HG02798 (cell line): ENCODE data around the gene E2F4.

Experiments
- ATAC-seq: cut with Tn5 transposase; IDR thresholded peaks from one replicate; pipeline ENCODE4 v1.9.1; 2021; ENCODE audit warnings: mild to moderate bottlenecking; ENCODE audit not compliant: unreplicated experiment, poor library complexity

Gene E2F4

GRCh38 chr16:67170949-67171649, 20.9 kb upstream of the E2F4 start:
- ATAC-seq = no peak

GRCh38 chr16:67173323-67173722, 18.6 kb upstream of the E2F4 start:
- no peak for ATAC-seq

GRCh38 chr16:67173808-67174705, 17.9 kb upstream of the E2F4 start:
- ATAC-seq = peak; percentile 43

DNA sequence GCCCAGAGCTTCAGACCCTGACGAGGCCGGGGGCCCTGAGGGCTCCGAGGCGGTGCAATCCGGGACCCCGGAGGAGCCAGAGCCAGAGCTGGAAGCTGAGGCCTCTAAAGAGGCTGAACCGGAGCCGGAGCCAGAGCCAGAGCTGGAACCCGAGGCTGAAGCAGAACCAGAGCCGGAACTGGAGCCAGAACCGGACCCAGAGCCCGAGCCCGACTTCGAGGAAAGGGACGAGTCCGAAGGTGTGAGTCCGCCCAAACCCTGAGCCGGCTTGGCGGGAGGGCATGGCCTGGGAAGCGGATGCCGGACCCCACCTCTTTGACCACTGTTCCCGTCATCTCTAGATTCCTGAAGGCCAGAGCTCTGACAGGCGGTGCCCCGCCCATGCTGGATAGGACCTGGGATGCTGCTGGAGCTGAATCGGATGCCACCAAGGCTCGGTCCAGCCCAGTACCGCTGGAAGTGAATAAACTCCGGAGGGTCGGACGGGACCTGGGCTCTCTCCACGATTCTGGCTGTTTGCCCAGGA, 17.2 kb upstream of the E2F4 start:
- ATAC-seq = no peak

DNA sequence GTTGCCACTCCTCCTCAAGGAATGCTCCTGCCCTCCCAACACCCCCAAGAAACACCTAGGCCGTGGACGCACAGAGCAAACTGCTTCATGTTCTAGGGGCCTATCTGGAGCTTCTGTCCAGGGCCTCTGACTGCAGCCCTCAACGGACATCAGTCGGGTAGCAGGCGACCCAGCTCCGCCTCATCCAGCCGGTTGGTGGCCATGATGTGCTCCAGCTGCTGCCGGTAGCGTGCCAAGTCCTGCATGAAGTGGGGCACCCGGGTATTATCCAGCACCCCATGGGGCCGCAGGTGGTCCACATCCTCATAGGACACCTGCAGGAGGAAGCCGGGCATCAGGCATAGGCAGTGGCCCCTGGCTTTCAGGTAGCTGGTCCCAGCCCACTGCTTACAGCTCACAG, 15.3 kb upstream of the E2F4 start:
- ATAC-seq = no peak

- no peak for ATAC-seq
These were observed 13.9 kb upstream of the E2F4 start for GRCh38 chr16:67177743-67178699.

DNA sequence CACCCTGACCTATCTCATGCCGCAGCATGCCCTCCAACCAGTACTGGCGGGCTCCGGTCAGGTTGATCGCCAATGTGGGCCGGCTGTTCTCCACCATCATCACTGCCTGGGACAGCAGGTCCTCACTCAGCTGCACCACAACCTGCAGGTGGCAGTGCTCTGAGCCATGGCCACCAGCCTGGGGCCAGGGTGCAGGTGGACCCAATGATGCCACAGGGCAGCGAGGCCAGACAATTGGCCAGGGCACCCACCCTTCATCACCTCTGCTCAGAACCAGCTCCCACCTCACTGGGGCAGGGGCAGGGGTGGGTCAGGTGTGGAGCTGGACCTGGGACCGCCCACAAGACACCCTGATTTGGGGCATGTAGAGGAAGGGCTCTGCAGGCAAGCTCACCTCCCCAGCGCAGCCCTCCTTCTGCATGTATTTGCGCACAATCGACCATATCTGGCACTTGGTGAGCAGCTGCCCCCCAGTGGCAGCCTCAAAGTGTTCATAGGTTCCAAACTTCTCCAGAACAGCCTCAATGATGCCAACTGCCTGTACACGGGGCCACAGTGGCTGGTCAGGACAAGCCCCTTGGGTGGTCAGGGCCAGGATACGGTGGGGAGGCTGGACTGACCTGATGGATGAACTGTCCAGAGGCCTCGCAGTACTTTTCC, 12.4 kb upstream of the E2F4 start:
- ATAC-seq = no peak

DNA sequence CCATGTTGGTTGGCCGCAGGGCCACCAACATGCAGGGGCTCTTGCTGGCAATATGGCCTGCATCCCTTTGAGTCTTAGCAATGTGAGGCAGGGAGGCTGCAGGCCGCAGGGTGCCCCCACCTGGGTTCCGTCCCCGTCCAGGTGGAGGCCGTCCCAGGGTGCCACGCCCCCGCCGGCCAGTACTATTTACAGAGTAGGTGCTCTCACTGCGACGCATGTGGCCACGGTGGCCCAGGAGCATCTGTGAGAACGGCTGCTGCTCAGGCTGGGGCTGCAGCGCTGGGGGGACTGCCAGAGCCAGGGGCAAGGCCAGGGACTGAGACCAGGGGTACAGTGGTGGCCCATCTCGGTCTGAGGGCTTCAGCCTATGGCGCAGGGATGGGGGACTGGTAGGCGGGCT, 11.8 kb upstream of the E2F4 start:
- no peak for ATAC-seq

- ATAC-seq = no peak
These were observed 10.6 kb upstream of the E2F4 start for GRCh38 chr16:67181346-67181745.

GRCh38 chr16:67182288-67182687, 9.7 kb upstream of the E2F4 start:
- no peak for ATAC-seq

GRCh38 chr16:67183284-67183626, 8.7 kb upstream of the E2F4 start:
- no peak for ATAC-seq

GRCh38 chr16:67183627-67184452, 8.1 kb upstream of the E2F4 start, which contains the start of gene MATCAP1:
Gene MATCAP1 (minus strand): TSS chr16:67183963. CDS start chr16:67180610, 3,353 bp downstream.
- peak; percentile 93 for ATAC-seq

DNA sequence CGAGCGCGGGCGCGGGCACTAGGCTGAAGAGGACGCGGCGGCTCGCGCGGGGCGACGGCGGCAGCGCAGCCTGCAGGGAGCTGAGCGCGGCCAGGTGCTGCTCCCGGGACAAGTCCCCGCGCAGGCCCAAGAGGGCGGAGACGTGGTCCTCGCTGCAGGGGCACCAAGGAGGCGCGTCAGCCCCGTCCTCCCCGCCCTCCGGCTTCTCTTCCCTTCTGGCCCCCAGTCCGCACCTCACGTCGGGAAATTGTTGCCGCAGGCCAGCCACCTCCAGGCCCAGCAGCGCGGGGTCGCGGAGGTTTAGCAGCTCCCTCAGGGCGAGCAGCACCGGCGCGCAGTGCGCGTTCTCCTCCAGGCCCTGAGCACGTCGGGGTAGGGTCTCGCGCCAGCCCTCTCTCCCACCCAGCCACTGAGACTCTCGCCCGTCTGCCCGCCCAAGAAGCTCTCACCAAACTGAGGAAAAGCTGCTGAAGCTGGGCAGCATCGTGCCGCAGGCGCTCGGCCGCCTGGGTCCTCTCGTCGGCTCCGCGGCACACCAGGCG, 7.4 kb upstream of the E2F4 start:
- peak; percentile 4 for ATAC-seq

GRCh38 chr16:67184995-67185650, 6.8 kb upstream of the E2F4 start:
- no peak for ATAC-seq

- ATAC-seq = no peak
These were observed 6.3 kb upstream of the E2F4 start for GRCh38 chr16:67185651-67186134.

DNA sequence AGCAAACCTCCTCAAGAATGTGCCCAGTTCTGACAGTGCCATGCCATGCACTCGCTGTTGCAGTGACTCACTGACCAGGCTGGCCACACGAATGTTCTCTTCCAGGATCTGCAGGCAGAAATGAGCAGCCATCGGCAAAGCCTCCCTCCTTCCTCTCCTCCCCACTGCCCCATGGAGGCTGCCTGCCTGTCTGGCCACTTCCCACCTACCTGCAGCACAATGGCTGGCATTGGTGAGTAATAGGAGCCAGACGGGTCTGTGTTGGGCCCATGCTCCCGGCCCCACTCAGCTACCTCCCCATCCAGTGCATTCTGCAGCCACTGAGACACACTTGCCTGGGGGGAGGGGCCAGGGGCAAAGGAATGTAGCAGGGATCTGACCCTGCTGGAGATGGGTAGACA, 5.4 kb upstream of the E2F4 start:
- ATAC-seq = no peak

DNA sequence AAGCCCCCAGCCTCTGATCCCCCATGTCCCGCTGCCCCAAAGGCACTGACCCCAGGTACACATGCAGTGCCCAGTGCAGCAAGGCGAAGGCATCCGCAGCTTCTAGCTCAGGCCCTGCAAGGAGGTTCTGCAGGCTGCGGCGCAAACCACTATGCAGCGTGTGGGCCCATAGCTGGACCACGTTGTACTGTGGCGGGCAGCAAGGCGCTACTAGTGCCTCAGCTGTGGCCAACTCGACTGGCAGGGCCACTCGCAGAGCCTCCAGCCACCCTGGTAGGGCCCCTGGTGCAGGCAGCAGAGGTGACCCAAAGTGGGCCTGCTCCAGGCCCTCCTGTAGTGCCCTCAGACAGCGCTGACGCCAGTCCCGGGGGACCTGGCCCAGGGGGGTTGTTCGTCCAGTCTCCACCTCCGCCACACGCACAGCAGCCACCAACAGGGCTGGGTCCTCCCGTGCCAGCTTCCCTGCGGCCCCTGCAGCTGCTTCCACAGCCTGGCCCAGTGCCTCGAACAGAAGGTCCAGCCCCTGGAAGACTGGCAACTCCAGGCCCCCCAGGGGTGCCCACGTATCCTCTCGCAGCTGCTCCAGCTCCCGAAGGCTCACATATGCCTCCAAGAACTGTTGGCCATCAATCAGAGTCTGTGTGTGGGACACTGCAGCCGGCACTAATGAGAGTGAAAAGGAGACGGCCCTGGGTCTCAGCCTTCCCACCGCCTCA, 4.6 kb upstream of the E2F4 start:
- no peak for ATAC-seq
